CD4-positive, alpha-beta T cell treated with Interleukin-6 at 100 ng/mL for 8 hours (primary cell): Measurements from ENCODE around the gene ACTR3.
"Not testable (repeated sequence)": the region's sequence is repeated elsewhere in the genome, so short reads cannot be mapped to it uniquely, and the experiment has no call there.

Source experiments
- DNase-seq: peaks from one replicate; pipeline ENCODE4 v3.0.0-alpha.2; 2020; ENCODE audit warnings: mixed read lengths, low spot score

ACTR3 gene

GRCh38 chr2:113905886-113906285 is 16.0 kb downstream of the ACTR3 start:
- DNase-seq: no peak

- no peak for DNase-seq
These were observed 16.8 kb downstream of the ACTR3 start for GRCh38 chr2:113906647-113907046.

GRCh38 chr2:113907297-113907696 is 17.4 kb downstream of the ACTR3 start:
- DNase-seq: no peak

GRCh38 chr2:113910110-113910717 is 20.3 kb downstream of the ACTR3 start:
- peak; percentile 24 for DNase-seq

- DNase-seq: no peak
These were observed 21.2 kb downstream of the ACTR3 start for GRCh38 chr2:113910967-113911678.

- DNase-seq: no peak
These were observed 25.4 kb downstream of the ACTR3 start for GRCh38 chr2:113915082-113915819.

GRCh38 chr2:113918229-113918628 is 28.3 kb downstream of the ACTR3 start:
- no peak for DNase-seq

- DNase-seq: no peak
These were observed 31.1 kb downstream of the ACTR3 start for GRCh38 chr2:113920996-113921395.

GRCh38 chr2:113922335-113922734 is 32.4 kb downstream of the ACTR3 start:
- DNase-seq: no peak

- no peak for DNase-seq
These were observed 32.9 kb downstream of the ACTR3 start for GRCh38 chr2:113922784-113923183.

GRCh38 chr2:113925884-113926283 is 36.0 kb downstream of the ACTR3 start:
- DNase-seq: no peak

GRCh38 chr2:113926314-113926713 is 36.4 kb downstream of the ACTR3 start:
- DNase-seq: no peak

- no peak for DNase-seq
These were observed 40.6 kb downstream of the ACTR3 start for GRCh38 chr2:113930448-113930847.

GRCh38 chr2:113937501-113937900 is 47.6 kb downstream of the ACTR3 start:
- no peak for DNase-seq

GRCh38 chr2:113940891-113941290 is 51.0 kb downstream of the ACTR3 start:
- no peak for DNase-seq

GRCh38 chr2:113945784-113946183 is 55.9 kb downstream of the ACTR3 start:
- not testable (repeated sequence) for DNase-seq

- not testable (repeated sequence) for DNase-seq
These were observed 61.0 kb downstream of the ACTR3 start for GRCh38 chr2:113950906-113951305.

GRCh38 chr2:113961000-113961399 is 71.1 kb downstream of the ACTR3 start:
- DNase-seq: no peak

- no peak for DNase-seq
These were observed 73.0 kb downstream of the ACTR3 start for GRCh38 chr2:113962692-113963480.

GRCh38 chr2:113963965-113964364 is 74.1 kb downstream of the ACTR3 start:
- no peak for DNase-seq

- no peak for DNase-seq
These were observed 74.5 kb downstream of the ACTR3 start for GRCh38 chr2:113964436-113964835.

GRCh38 chr2:113965228-113965627 is 75.3 kb downstream of the ACTR3 start:
- DNase-seq: no peak
